ENCODE data around the gene RPL28.

- TF ChIP-seq, protein P1, sequence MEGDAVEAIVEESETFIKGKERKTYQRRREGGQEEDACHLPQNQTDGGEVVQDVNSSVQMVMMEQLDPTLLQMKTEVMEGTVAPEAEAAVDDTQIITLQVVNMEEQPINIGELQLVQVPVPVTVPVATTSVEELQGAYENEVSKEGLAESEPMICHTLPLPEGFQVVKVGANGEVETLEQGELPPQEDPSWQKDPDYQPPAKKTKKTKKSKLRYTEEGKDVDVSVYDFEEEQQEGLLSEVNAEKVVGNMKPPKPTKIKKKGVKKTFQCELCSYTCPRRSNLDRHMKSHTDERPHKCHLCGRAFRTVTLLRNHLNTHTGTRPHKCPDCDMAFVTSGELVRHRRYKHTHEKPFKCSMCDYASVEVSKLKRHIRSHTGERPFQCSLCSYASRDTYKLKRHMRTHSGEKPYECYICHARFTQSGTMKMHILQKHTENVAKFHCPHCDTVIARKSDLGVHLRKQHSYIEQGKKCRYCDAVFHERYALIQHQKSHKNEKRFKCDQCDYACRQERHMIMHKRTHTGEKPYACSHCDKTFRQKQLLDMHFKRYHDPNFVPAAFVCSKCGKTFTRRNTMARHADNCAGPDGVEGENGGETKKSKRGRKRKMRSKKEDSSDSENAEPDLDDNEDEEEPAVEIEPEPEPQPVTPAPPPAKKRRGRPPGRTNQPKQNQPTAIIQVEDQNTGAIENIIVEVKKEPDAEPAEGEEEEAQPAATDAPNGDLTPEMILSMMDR (IDR thresholded peaks at IDR 0.05; ENCODE audit: extremely low read depth in 1 of 2, insufficient read depth in 1 of 2, low read depth in 1 of 2, low read length in 2 of 2) = no peak
- TF ChIP-seq EZH2 (IDR thresholded peaks at IDR 0.05; ENCODE audit: borderline replicate concordance, low read depth, low read length, severe bottlenecking) (no peak), POLR2AphosphoS5 (IDR thresholded peaks at IDR 0.05; ENCODE audit: insufficient read depth, low read depth, low read length) (no peak), POLR2A (IDR thresholded peaks at IDR 0.05; ENCODE audit: low read depth, low read length) (no peak), MAX (IDR thresholded peaks at IDR 0.05; ENCODE audit: insufficient read depth, insufficient read length) (no peak)
Measured at GRCh38 chr19:55362990-55363716, 22.6 kb upstream of the RPL28 start, which contains the start of gene GARIN5B.
